Type B pancreatic cell (in vitro differentiated cells): ENCODE data around the gene COPS3. TPM values are rescaled to one million over a fixed set of nuclear protein-coding genes. Genes with fewer than 3 reads are reported as not detected.

ENCODE experiments used
- DNase-seq: peaks from one replicate; pipeline ENCODE4 v3.0.0; 2021; ENCODE audit warnings: mixed read lengths; ENCODE audit not compliant: unreplicated experiment; ENCODE audit errors: extremely low spot score
- H3K27ac Mint-ChIP-seq: 2 replicates; pipeline ENCODE4 v1.8.0; 2021; ENCODE audit warnings: mild to moderate bottlenecking, mixed read lengths
- H3K27me3 Mint-ChIP-seq: 2 replicates; pipeline ENCODE4 v1.8.0; 2021; ENCODE audit warnings: mixed read lengths
- H3K36me3 Mint-ChIP-seq: 2 replicates; pipeline ENCODE4 v1.8.0; 2021; ENCODE audit warnings: mixed read lengths
- H3K4me1 Mint-ChIP-seq: one replicate; pipeline ENCODE4 v1.8.0; 2021; ENCODE audit warnings: mixed read lengths; ENCODE audit not compliant: unreplicated experiment
- H3K4me3 Mint-ChIP-seq: 2 replicates; pipeline ENCODE4 v1.8.0; 2021; ENCODE audit warnings: mild to moderate bottlenecking, mixed read lengths
- H3K9me3 Mint-ChIP-seq: 2 replicates; pipeline ENCODE4 v1.8.0; 2021; ENCODE audit warnings: mixed read lengths
- total RNA-seq: library from RNA; stranded (reverse); gene quantifications from 2 replicates; pipeline ENCODE4 v1.2.1, GENCODE V29; 2021; ENCODE audit warnings: low replicate concordance
- TF ChIP-seq, protein P1 (sequence below): fragments of 200-600 bp; sonication (generic); conservative IDR thresholded peaks from 2 replicates; pipeline ENCODE4 v1.5.0; 2021; ENCODE audit warnings: antibody characterized with exemption, mild to moderate bottlenecking

COPS3 gene
- total RNA-seq, 1 donor from 2014 or later = 63.1 TPM

GRCh38 chr17:17225901-17226300 is 55.1 kb downstream of the COPS3 start:
- H3K4me3 Mint-ChIP-seq = no peak overlapping the region
- TF ChIP-seq, protein P1, sequence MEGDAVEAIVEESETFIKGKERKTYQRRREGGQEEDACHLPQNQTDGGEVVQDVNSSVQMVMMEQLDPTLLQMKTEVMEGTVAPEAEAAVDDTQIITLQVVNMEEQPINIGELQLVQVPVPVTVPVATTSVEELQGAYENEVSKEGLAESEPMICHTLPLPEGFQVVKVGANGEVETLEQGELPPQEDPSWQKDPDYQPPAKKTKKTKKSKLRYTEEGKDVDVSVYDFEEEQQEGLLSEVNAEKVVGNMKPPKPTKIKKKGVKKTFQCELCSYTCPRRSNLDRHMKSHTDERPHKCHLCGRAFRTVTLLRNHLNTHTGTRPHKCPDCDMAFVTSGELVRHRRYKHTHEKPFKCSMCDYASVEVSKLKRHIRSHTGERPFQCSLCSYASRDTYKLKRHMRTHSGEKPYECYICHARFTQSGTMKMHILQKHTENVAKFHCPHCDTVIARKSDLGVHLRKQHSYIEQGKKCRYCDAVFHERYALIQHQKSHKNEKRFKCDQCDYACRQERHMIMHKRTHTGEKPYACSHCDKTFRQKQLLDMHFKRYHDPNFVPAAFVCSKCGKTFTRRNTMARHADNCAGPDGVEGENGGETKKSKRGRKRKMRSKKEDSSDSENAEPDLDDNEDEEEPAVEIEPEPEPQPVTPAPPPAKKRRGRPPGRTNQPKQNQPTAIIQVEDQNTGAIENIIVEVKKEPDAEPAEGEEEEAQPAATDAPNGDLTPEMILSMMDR = no peak
- H3K9me3 Mint-ChIP-seq = no peaks in the 10 kb centered on the region
- no peaks in the 10 kb centered on the region for H3K27me3 Mint-ChIP-seq
- no peak for DNase-seq
- H3K36me3 Mint-ChIP-seq = peaks cover 14% of the 10 kb centered on the region
- no peak overlapping the region for H3K27ac Mint-ChIP-seq
- no peaks in the 10 kb centered on the region for H3K4me1 Mint-ChIP-seq

- TF ChIP-seq, protein P1 = no peak
- Mint-ChIP-seq H3K36me3 (peaks cover 11% of the 10 kb centered on the region), H3K4me1 (no peaks in the 10 kb centered on the region), H3K27ac (no peak overlapping the region), H3K27me3 (no peaks in the 10 kb centered on the region), H3K4me3 (no peak overlapping the region), H3K9me3 (no peaks in the 10 kb centered on the region)
- no peak for DNase-seq
Observed at GRCh38 chr17:17224137-17224536, 56.9 kb downstream of the COPS3 start.

DNA sequence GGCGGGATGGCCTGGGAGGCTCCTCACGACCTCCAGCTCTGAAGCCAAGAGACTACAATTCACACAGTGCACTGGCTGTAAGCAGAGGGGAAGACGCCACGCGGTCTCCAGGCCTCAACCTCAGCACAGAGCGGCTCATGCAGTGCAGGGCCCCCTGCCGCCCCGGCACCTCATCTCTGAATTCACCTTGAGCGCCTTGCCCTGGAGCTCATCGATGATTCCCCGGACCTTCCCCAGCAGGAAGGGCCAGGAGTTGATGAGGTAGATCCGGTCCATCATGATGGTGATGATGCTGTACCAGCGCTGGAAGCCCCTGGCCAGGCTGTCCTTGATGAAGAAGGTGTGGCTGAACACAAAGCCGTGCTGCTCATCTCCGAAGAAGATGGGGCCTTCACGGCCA is 57.3 kb downstream of the COPS3 start:
- no peaks in the 10 kb centered on the region for H3K4me1 Mint-ChIP-seq
- TF ChIP-seq, protein P1 = no peak

GRCh38 chr17:17221329-17221728 is 59.7 kb downstream of the COPS3 start:
- H3K4me1 Mint-ChIP-seq = no peaks in the 10 kb centered on the region
- H3K9me3 Mint-ChIP-seq = no peaks in the 10 kb centered on the region
- no peaks in the 10 kb centered on the region for H3K27me3 Mint-ChIP-seq
- DNase-seq = no peak
- H3K36me3 Mint-ChIP-seq = peaks cover 18% of the 10 kb centered on the region
- no peak overlapping the region for H3K4me3 Mint-ChIP-seq
- TF ChIP-seq, protein P1 = no peak
- H3K27ac Mint-ChIP-seq = no peak overlapping the region

More for the DNA sequence above, 57.3 kb downstream of the COPS3 start:
- no peak for DNase-seq
- Mint-ChIP-seq H3K4me3 (no peak overlapping the region), H3K9me3 (no peaks in the 10 kb centered on the region), H3K36me3 (peaks cover 10% of the 10 kb centered on the region), H3K27me3 (no peaks in the 10 kb centered on the region), H3K27ac (no peak overlapping the region)

DNA sequence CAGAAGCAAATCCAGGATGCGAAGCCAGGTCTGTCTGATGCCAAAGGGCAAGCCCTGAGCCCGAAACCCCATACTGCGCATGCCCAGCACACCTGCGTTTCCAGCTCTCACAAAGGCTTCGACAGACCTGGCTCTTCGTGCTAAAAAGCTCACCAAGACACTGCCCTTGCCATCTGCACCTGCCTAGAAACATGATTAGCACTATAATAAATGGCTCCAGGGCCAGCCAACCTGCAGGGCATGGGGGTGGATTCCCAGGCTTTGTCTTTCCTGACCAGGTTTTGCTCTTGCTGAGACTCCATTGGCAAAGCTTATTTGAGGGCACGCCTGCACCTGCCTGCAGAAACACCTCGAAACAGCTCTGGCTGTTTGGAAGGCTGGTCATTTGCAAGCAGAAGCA is 60.5 kb downstream of the COPS3 start:
- no peak for DNase-seq
- no peak overlapping the region for H3K4me3 Mint-ChIP-seq
- H3K4me1 Mint-ChIP-seq = no peaks in the 10 kb centered on the region
- H3K36me3 Mint-ChIP-seq = peaks cover 18% of the 10 kb centered on the region
- no peak overlapping the region for H3K27ac Mint-ChIP-seq
- H3K9me3 Mint-ChIP-seq = no peaks in the 10 kb centered on the region
- no peaks in the 10 kb centered on the region for H3K27me3 Mint-ChIP-seq
- TF ChIP-seq, protein P1 = no peak

- Mint-ChIP-seq H3K36me3 (peaks cover 14% of the 10 kb centered on the region), H3K27ac (no peak overlapping the region), H3K9me3 (no peaks in the 10 kb centered on the region), H3K4me3 (no peak overlapping the region), H3K4me1 (no peaks in the 10 kb centered on the region), H3K27me3 (no peaks in the 10 kb centered on the region)
- no peak for DNase-seq
- TF ChIP-seq, protein P1 = no peak
Observed at GRCh38 chr17:17217995-17218394, 63.1 kb downstream of the COPS3 start.
